GM18499 (cell line): ENCODE data around the gene TUFM.
"Not testable (repeated sequence)": the region's sequence is repeated elsewhere in the genome, so short reads cannot be mapped to it uniquely, and the experiment has no call there.

Source experiments
- ATAC-seq: cut with Tn5 transposase; IDR thresholded peaks from one replicate; pipeline ENCODE4 v1.9.1; 2021; ENCODE audit warnings: moderate number of reproducible peaks; ENCODE audit not compliant: insufficient read depth, unreplicated experiment

The TUFM gene

GRCh38 chr16:28876019-28876659 lies 30.0 kb upstream of the TUFM start:
- ATAC-seq, result no peak

DNA sequence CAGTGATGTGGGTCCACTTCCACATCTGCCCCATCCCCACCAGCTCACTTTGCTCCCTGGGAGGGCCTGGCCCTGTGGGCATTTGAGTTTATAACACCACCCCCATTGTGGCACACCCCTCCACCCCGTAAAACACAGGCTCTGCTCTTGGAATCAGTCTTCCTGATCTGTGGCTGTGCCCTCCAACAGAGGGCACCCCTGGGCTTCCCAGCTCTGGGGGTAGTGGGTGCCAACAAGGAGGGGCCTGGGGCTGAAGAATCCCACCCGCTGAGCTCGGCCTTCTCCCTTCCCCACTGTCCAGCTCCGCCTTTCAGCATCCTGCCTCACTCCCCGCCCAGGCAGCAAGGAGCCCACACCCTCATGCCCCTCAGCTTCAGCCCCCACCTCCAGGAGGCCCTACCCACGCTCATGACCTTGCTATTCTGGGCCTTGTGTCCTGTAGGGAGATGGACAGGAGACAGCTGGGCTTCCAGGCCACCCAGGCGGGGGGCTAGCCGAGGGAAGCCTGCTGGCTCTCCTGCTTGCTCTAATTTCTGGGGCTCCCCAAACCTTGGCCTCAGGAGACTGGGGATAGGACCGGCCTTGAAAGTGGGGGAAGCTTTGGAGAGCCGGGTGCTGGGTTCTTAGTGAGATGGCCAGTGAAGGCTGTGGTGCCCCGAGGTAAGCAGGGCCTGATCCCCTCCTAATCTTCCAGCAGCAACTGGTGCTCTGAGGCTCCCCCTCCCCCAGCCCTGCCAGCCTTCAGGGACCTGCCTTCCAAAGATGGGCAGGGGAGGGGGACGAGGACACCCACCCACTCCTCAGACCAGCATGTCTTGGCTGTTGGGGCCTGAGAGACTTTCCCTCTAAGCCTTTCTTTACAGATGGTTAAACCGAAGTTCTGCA lies 29.2 kb upstream of the TUFM start:
- ATAC-seq, result no peak

DNA sequence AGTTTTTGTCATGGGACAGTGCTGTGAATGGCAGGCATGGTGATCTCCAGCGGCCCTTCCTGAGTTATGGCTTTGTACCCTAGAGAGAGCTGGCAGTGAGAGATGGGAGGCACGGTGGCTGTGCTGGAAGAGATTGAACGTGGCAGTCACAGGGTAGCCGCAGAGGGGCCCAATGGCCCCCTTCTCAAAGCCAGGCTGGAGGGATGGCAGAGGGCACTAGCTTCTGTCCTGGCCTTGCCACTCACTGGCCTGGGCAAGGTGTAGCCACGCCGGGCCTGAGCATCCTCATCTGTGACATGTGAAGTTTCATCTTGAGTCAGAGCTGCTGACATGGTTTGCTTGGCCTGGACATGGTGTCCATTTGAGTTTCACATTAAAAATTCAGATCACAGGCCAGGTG lies 28.3 kb upstream of the TUFM start:
- ATAC-seq, result no peak

DNA sequence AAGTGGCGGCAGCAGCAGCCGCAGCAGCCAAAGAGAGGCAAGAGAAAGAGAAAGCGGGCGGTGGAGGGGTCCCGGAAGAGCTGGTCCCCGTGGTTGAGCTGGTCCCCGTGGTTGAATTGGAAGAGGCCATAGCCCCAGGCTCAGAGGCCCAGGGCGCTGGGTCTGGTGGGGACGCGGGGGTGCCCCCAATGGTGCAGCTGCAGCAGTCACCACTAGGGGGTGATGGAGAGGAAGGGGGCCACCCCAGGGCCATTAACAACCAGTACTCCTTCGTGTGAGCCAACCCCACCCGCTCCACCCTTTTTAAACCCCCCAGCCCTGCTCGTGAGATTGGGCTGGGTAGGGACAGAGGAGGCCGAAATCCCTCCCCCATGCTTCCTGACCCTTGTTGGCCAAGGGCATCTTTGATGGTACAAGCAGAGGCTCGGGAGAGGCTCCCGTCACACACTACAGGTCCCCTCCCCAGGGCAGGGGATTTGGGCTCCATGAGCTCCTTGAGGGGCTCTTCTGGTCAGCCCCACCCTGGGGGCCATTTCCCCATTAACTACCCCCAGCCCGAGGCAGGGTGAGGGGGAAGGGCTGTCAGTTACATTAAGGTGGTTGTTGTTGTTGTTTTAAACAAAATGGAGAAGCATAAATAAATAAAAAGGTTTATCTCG lies 27.5 kb upstream of the TUFM start:
- ATAC-seq, result no peak

DNA sequence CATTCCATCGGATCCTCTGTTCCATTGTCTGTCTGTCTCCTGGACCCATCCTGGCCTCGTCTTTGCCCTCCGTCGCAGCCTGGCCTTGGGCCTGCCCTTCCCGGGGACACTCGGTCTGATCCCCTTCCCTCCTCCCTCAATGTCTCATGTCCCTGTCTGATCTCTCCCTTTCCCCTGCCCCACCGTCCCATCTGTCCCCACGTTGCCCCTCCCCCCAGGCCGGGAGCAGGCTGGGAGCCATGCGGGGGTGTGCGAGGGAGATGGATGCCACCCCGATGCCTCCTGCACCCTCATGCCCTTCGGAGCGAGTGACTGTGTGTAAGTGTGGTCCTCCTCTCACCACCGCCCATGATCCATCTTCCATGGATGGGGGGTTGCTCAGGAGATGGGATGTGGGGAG lies 26.8 kb upstream of the TUFM start:
- no peak for ATAC-seq

- no peak for ATAC-seq
Measured at GRCh38 chr16:28869201-28869600, 23.1 kb upstream of the TUFM start.

DNA sequence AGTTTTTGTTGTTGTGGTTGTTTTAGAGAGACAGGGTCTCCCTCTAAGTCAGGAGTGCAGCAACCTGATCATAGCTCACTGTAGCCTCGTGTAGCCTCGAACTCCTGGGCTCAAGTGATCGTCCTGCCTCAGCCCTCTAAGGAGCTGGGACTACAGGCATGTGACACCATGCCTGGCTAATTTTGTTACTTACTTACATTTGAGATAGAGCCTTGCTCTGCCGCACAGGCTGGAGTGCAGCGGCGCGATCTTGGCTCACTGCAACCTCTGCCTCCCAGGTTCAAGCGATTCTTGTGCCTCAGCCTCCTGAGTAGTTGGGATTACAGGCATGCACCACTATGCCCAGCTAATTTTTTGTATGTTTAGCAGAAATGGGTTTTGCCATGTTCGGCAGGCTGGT lies 21.5 kb upstream of the TUFM start:
- ATAC-seq, result not testable (repeated sequence)

- ATAC-seq, result no peak
Measured at GRCh38 chr16:28867241-28867640, 21.1 kb upstream of the TUFM start.

- no peak for ATAC-seq
Measured at GRCh38 chr16:28866454-28866804, 20.3 kb upstream of the TUFM start.

DNA sequence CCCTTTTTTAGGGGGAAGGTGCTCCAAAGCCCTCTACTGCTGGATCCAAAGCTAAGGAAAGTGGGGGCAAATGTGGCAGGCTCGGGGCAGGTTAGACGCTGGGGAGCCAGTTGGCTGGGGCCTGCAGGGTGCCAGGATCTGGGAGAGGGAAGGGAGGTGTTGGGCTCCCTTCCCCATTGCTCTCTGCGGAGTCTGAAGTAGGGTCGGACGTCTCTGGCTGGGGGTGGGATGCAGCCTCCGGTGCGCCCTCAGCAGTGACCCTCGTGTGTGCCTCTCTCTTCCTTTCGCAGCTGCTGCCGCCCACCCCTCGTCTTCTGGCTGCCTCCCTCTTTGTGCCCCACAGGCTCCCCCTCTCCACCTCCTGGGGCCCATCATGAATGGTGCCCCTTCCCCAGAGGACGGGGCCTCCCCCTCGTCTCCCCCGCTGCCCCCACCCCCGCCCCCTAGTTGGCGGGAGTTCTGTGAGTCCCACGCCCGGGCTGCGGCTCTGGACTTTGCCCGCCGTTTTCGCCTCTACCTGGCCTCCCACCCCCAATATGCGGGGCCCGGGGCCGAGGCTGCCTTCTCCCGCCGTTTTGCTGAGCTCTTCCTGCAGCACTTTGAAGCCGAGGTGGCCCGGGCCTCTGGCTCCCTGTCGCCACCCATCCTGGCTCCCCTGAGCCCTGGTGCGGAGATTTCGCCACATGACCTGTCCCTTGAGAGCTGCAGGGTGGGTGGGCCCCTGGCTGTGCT lies 19.7 kb upstream of the TUFM start:
- ATAC-seq, result no peak

DNA sequence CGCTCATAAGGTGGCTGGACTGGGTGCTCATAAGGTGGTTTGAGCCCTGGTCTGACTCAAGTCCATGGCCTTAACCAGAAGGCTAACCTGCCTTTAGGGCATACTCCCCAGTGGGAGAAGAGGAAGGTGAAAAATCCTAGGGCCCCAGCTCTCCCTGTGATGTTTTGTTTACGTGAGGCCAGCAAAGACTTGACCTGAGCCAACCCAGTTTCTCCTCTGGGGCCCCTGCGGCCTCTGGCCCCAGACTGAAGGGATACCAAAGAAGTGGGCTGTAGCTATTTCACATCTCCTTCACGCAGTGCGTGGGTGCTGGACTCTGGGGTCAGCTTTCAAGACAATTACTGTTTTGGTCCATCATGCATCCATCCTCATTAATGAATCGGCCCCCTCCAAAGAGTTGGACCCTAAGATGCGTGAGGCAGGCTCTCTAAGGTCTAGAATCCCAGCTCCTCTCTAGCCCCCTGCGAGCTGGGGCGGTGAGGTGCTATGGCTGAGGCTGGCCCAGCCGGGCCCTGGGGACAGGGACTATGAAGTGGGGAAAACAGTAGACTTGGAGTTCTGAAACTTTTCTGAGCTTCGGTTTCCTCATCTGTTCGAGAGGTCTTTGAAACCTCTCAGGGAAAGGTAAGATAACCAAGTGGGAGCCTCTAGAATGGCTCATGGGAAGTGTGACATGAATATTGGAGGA lies 19.0 kb upstream of the TUFM start:
- ATAC-seq, result no peak

DNA sequence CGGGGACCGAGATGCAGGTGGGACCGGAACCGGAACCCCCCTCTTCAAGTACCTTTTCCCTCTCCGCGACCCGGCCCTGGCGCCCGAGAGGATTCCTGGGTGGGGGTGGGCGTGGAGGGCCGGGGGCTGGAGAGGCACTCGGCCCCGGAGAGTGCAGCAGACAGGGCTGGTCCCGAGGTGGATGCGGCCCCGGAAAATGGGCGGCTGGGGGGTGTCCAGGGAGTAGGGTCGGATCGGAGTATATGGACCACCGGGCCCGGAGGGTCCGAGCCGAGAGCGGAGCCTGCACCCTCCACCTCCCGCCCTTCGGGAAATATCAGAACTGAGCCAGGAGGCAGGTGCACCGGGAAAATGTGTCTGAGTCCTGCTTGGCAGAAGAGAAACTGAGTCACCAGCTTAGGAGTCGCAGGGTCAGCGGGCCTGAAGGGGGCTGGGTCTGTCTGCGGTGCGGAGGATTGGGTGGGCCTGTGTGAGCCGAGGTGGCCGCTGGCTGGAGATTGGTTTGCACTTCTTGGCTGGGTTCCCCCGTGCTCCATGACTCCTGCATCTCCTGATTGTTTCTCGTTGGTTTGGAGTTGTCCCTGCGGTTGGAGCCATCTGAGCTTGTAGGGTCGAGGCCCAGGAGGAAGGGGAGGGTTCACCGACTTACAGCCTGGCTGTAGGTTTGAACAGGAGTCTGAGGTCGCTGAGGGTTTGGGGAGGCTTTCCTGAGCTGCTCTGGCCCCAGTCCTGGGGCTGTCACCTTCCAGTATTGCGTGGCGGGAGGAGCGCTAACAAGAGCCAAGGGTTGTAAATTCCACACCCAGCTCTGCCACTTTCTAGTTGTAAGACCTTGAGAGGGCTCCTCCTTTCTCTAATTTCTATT lies 18.0 kb upstream of the TUFM start:
- ATAC-seq, result no peak

DNA sequence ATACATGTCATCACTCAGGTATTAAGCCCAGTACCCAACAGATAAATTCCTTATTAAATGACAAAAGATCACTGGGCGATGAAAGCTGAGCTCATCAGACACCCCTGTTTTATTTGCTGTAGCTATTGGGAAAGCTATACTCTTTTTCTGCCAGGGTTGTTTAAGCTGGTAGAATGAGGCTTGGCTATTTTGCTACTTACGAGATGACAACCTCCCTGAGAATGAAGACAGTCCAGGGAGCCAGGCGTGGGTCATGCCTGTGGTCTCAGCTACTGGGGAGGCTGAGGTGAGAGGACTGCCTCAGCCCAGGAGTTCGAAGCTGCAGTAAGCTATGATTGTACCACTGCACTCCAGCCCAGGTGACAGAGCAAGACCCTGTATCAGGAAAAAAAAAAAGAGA lies 13.2 kb upstream of the TUFM start:
- ATAC-seq, result no peak

GRCh38 chr16:28858421-28858820 lies 12.3 kb upstream of the TUFM start:
- no peak for ATAC-seq

- no peak for ATAC-seq
Measured at GRCh38 chr16:28846933-28847273, 755 bp upstream of the TUFM start.

- no peak for ATAC-seq
Measured at GRCh38 chr16:28845761-28846079, 428 bp downstream of the TUFM start.

GRCh38 chr16:28845293-28845692 lies 855 bp downstream of the TUFM start:
- ATAC-seq, result no peak

DNA sequence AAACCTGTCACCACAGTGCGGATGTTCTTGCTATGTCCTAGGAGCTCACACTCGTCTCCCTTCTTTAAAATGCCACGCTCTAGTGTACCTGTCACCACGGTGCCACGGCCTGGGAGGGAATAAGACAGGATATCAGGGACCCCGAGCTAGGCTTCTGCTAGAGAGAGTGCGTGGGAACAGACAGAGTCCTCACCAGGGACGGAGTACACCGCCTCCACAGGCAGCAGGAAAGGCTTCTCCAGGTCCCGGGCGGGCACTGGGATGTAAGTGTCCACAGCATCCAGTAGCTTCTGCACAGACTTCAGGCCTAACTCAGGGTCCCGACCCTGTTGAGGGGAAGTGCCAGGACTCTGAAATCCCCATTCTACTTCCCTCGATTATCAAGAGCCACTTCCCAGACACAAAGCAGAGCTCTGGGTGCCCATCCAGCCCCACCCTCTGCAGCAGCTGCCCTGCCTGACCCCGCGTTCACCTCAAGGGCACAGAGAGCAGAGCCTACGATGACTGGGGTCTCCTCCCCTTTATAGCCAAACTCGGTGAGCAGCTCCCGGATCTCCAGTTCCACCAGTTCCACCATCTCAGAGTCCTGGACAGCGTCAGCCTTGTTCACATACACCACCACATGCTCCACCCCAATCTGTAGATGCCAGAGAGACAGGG lies 1.8 kb downstream of the TUFM start:
- no peak for ATAC-seq

DNA sequence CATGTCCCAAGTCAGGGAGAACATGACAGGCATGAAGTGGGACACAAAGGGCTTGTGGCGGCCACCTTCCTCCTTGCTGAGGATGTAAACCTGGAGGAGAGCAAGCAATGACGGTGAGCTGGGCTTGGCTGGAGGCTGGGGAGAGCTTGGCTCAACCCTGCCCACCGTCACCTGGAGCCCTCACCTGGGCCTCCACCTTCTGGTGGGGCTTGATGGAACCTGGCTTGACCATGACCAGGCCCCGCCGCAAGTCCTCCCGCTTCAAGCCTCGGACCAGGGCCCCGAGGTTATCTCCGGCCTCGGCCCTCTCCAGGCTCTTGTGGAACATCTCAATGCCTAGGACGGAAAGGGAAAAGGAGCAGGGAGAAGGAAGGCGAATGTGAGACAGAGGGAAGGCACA lies 2.4 kb downstream of the TUFM start:
- no peak for ATAC-seq
